K562 (cell line): ENCODE results near the gene SEL1L. TPM values are rescaled to one million over a fixed set of nuclear protein-coding genes. Genes with fewer than 3 reads are reported as not detected.

Source experiments
- ARID2 ChIP-seq: fragments of 450-650 bp; IDR thresholded peaks from 2 replicates; pipeline ENCODE4 v1.6.1; 2017; ENCODE audit warnings: antibody characterized with exemption, mild to moderate bottlenecking
- CHD2 ChIP-seq: IDR thresholded peaks from 2 replicates; pipeline ENCODE4 v1.6.1; 2011; ENCODE audit warnings: low read depth, low read length
- CTBP1 ChIP-seq: fragments of 450-650 bp; IDR thresholded peaks from 2 replicates; pipeline ENCODE4 v1.6.1; 2016; ENCODE audit warnings: borderline replicate concordance
- HDAC1 ChIP-seq, 2 experiments: fragments of 450-650 bp; IDR thresholded peaks; 2 replicates each; pipeline ENCODE4 v1.6.1; 2016 to 2017; ENCODE audit warnings: inconsistent platforms in 1 of 2, mild to moderate bottlenecking in 1 of 2, moderate library complexity in 1 of 2
- ILF3 ChIP-seq: fragments of 450-650 bp; IDR thresholded peaks from 2 replicates; pipeline ENCODE4 v1.6.1; 2018; ENCODE audit warnings: antibody characterized with exemption, mild to moderate bottlenecking, moderate library complexity, borderline replicate concordance
- JUNB ChIP-seq: fragments of 450-650 bp; formaldehyde crosslinking; conservative IDR thresholded peaks from 2 replicates; pipeline ENCODE4 v1.4.0; 2020; ENCODE audit warnings: mild to moderate bottlenecking
- MCM3 ChIP-seq: fragments of 450-650 bp; IDR thresholded peaks from 2 replicates; pipeline ENCODE4 v1.6.1; 2016
- PHB ChIP-seq: fragments of 250-450 bp; sonication (Bioruptor Pico); IDR thresholded peaks from 2 replicates; pipeline ENCODE4 v1.5.0; 2021
- POLR3G ChIP-seq: IDR thresholded peaks from 2 replicates; pipeline ENCODE4 v1.6.1; 2011; ENCODE audit not compliant: insufficient read length, insufficient replicate concordance; ENCODE audit errors: extremely low read depth
- RBFOX2 ChIP-seq: fragments of 200-400 bp; formaldehyde crosslinking; IDR thresholded peaks from 2 replicates; pipeline ENCODE4 v1.6.1; 2017; ENCODE audit warnings: low read depth, mild to moderate bottlenecking, low read length, moderate library complexity
- TEAD1 ChIP-seq, 2 experiments: fragments of 450-650 bp in 1 of 2; sonication (generic) in 1 of 2; formaldehyde crosslinking; IDR thresholded peaks; 2 replicates each; pipeline versions ENCODE4 v1.4.0 to v1.8.0; 2020 to 2022; ENCODE audit warnings: mild to moderate bottlenecking in 2 of 2, missing genetic modification reagents in 1 of 2
- TGIF2 ChIP-seq: sonication (generic); formaldehyde crosslinking; IDR thresholded peaks from 2 replicates; pipeline ENCODE4 v1.8.1; 2022; ENCODE audit warnings: mild to moderate bottlenecking, missing genetic modification reagents, moderate library complexity
- WHSC1 ChIP-seq: IDR thresholded peaks from one replicate; pipeline ENCODE4 v1.6.1; 2012; ENCODE audit warnings: low read length, control low read depth, inconsistent platforms
- YY1 ChIP-seq, 3 experiments: IDR thresholded peaks; 2 replicates each; pipeline ENCODE4 v1.6.1; 2011; ENCODE audit warnings: low read length in 2 of 3, mild to moderate bottlenecking in 2 of 3, moderate library complexity in 2 of 3, borderline replicate concordance in 1 of 3, control low read depth in 1 of 3, low read depth in 1 of 3; ENCODE audit not compliant: insufficient read depth in 3 of 3, insufficient replicate concordance in 2 of 3, control insufficient read depth in 1 of 3, insufficient read length in 1 of 3; ENCODE audit errors: extremely low read depth in 1 of 3
- ZNF165 ChIP-seq: fragments of 250-450 bp; sonication (Bioruptor Pico); IDR thresholded peaks from 2 replicates; pipeline ENCODE4 v1.4.0; 2020; ENCODE audit warnings: borderline replicate concordance
- ZNF274 ChIP-seq: IDR thresholded peaks from 2 replicates; pipeline ENCODE4 v1.6.1; 2011; ENCODE audit warnings: low read depth, mild to moderate bottlenecking, low read length, moderate library complexity, borderline replicate concordance
- ZNF668 ChIP-seq: fragments of 250-450 bp; sonication (Bioruptor Pico); IDR thresholded peaks from 2 replicates; pipeline ENCODE4 v1.8.0; 2022; ENCODE audit warnings: mild to moderate bottlenecking, inconsistent platforms
- ZNF79 ChIP-seq: fragments of 250-450 bp; sonication (Bioruptor Pico); IDR thresholded peaks from 2 replicates; pipeline ENCODE4 v1.4.0; 2020; ENCODE audit warnings: low read depth, mild to moderate bottlenecking, moderate library complexity
- polyA plus RNA-seq, 8 experiments: library from polyadenylated mRNA; depleted of rRNA in 4 of 8; stranded (reverse) in 5 of 8; unstranded in 3 of 8; fragments of >200 nt; fragmentation: Nextera tagmentation in 2 of 8; fragmentation: Illumina TruSeq in 1 of 8; extraction: Ambion mirVana in 2 of 8; extraction: Trizol in 1 of 8; gene quantifications; 2 replicates each; pipeline versions ENCODE4 v1.2.1 to v1.2.3, GENCODE V29; 2011 to 2014; ENCODE audit warnings: inconsistent platforms in 1 of 8, missing spikeins in 1 of 8
- total RNA-seq, 7 experiments: library from RNA; depleted of rRNA in 6 of 7; stranded (reverse); fragments of >200 nt in 6 of 7; fragmentation: Illumina TruSeq in 2 of 7; extraction: Trizol in 2 of 7; gene quantifications; 2 replicates each; pipeline versions ENCODE4 v1.2.1 to v1.2.3, GENCODE V29; 2011 to 2021; ENCODE audit warnings: low replicate concordance in 1 of 7
- TF ChIP-seq, protein P1 (sequence below), 2 experiments: fragments of 450-650 bp; conservative IDR thresholded peaks; 2 replicates each; pipeline ENCODE4 v1.6.1; 2017; ENCODE audit warnings: mild to moderate bottlenecking in 2 of 2, moderate library complexity in 2 of 2
- TF ChIP-seq, protein P2 (sequence below): fragments of 200-800 bp; sonication (Bioruptor generic); IDR thresholded peaks from 2 replicates; pipeline ENCODE4 v1.6.1; 2017; ENCODE audit warnings: missing genetic modification characterization, missing compliant biosample characterization
- TF ChIP-seq, protein P3 (sequence below): fragments of 250-450 bp; sonication (Bioruptor Pico); IDR thresholded peaks from 2 replicates; pipeline ENCODE4 v1.8.0; 2022; ENCODE audit warnings: inconsistent platforms, mild to moderate bottlenecking, moderate library complexity, borderline replicate concordance

SEL1L gene
- total and polyA plus RNA-seq, 9 of the 15 experiments (the other 6 are each of a cell fraction or from before 2014, with no cell fraction given) = 7.7 to 21.1 (median 13.6) TPM

DNA sequence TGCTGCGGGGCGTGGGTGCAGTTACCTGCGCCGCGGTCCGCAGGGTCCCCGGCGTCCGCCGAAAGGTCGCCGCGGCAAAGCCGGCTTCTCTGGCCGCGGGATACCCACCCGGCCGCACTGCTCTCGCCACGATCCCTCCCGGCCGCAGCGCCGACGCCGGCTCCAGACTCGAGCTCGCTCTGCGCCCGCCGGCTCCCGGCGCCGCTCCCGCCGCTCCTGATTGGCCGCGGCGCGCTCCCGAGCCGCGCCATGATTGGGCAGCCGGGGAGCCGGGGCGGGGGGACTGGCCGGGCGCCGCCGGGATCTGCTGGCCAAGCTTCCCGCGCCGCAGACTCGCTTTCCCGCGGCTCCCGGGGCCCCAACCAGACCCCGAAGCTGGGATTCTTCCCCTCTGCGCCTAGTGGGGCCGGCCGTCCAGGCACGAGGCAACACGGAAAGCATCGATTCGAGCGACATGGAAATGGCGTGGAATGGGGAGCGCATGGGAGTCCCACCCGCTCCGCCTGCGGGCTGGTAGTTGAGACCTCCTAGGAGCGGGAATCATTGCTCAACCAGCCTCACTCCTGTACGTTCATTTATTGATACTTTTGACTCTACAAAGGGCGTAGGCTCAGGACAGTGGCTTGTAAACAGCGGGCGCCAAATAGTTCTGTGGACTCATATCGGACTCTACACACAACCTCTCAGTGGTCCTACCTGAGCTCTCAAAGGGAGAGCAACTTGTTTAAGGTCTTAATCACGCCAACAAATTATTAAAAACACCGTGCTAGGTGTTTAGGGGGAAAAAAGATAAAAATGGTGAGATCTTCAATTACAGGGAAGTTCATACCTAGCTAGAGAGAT, 97.1 kb downstream of the SEL1L start (continued):
- TF ChIP-seq WHSC1 (no peak), ZNF165 (CRISPR knock-in tag) (no peak), POLR3G (no peak), TGIF2 (CRISPR knock-in tag) (no peak), MCM3 (no peak), CHD2 (no peak), ZNF668 (CRISPR knock-in tag) (no peak), TEAD1 (CRISPR knock-in tag; IDR thresholded peaks at IDR 0.05) (0 out of 4 replicates have a peak, but pooled peaks of 1 of the 2 experiments have one; percentile 9), YY1 (IDR thresholded peaks at IDR 0.05; ENCODE audit: borderline replicate concordance in 1 of 3, control insufficient read depth in 1 of 3, extremely low read depth in 1 of 3, insufficient read depth in 3 of 3, insufficient read length in 1 of 3, insufficient replicate concordance in 2 of 3, low read depth in 1 of 3, low read length in 2 of 3) (peak in 1 of 3 experiments; percentile 7), HDAC1 (IDR thresholded peaks at IDR 0.05) (peak in 1 of 2 experiments; percentile 22; a peak in 1 of 4 replicates), ZNF274 (no peak), PHB (no peak), ARID2 (no peak), ZNF79 (no peak), JUNB (no peak), RBFOX2 (peak; percentile 79), CTBP1 (peak; percentile 19; the same call in 1 of the 2 replicates), ILF3 (no peak)
- TF ChIP-seq, protein P1, sequence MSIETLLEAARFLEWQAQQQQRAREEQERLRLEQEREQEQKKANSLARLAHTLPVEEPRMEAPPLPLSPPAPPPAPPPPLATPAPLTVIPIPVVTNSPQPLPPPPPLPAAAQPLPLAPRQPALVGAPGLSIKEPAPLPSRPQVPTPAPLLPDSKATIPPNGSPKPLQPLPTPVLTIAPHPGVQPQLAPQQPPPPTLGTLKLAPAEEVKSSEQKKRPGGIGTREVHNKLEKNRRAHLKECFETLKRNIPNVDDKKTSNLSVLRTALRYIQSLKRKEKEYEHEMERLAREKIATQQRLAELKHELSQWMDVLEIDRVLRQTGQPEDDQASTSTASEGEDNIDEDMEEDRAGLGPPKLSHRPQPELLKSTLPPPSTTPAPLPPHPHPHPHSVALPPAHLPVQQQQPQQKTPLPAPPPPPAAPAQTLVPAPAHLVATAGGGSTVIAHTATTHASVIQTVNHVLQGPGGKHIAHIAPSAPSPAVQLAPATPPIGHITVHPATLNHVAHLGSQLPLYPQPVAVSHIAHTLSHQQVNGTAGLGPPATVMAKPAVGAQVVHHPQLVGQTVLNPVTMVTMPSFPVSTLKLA (conservative IDR thresholded peaks at IDR 0.05) = 0 out of 4 replicates have a peak, but pooled peaks of 1 of the 2 experiments have one; percentile 11
- TF ChIP-seq, protein P2, sequence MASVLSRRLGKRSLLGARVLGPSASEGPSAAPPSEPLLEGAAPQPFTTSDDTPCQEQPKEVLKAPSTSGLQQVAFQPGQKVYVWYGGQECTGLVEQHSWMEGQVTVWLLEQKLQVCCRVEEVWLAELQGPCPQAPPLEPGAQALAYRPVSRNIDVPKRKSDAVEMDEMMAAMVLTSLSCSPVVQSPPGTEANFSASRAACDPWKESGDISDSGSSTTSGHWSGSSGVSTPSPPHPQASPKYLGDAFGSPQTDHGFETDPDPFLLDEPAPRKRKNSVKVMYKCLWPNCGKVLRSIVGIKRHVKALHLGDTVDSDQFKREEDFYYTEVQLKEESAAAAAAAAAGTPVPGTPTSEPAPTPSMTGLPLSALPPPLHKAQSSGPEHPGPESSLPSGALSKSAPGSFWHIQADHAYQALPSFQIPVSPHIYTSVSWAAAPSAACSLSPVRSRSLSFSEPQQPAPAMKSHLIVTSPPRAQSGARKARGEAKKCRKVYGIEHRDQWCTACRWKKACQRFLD = peak; percentile 66; the same call in 1 of the 2 replicates
- TF ChIP-seq, protein P3, sequence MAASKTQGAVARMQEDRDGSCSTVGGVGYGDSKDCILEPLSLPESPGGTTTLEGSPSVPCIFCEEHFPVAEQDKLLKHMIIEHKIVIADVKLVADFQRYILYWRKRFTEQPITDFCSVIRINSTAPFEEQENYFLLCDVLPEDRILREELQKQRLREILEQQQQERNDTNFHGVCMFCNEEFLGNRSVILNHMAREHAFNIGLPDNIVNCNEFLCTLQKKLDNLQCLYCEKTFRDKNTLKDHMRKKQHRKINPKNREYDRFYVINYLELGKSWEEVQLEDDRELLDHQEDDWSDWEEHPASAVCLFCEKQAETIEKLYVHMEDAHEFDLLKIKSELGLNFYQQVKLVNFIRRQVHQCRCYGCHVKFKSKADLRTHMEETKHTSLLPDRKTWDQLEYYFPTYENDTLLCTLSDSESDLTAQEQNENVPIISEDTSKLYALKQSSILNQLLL (CRISPR knock-in tag) = no peak
